Measurements from ENCODE around the gene NRIP1.

DNA sequence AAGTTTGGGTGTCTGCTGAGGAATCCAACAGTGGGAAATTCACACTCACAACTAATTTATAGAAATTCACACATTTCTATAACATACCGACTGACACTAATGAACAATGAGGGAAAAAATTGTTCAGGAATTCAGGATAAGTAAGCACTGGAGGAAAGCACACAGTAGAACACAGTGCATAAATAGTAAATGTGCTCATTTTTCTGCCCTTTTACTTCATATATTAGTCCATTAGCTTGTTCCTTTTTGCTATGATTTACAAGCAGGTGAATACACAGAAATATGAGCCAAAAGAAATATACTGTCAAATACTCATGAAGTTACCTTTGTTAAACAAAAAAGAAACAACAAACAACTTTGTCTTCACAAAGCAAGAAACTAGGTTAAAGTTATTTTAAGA is 11.3 kb downstream of the NRIP1 start:
- TF ChIP-seq, protein P1, sequence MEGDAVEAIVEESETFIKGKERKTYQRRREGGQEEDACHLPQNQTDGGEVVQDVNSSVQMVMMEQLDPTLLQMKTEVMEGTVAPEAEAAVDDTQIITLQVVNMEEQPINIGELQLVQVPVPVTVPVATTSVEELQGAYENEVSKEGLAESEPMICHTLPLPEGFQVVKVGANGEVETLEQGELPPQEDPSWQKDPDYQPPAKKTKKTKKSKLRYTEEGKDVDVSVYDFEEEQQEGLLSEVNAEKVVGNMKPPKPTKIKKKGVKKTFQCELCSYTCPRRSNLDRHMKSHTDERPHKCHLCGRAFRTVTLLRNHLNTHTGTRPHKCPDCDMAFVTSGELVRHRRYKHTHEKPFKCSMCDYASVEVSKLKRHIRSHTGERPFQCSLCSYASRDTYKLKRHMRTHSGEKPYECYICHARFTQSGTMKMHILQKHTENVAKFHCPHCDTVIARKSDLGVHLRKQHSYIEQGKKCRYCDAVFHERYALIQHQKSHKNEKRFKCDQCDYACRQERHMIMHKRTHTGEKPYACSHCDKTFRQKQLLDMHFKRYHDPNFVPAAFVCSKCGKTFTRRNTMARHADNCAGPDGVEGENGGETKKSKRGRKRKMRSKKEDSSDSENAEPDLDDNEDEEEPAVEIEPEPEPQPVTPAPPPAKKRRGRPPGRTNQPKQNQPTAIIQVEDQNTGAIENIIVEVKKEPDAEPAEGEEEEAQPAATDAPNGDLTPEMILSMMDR (IDR thresholded peaks at IDR 0.05): no peak
- no peak for TF ChIP-seq EZH2 (IDR thresholded peaks at IDR 0.05; ENCODE audit: borderline replicate concordance, insufficient read depth, low read depth, low read length, poor library complexity, severe bottlenecking)

All from B cell (primary cell).